HCT116 (cell line): ENCODE data around the gene ITSN1.

ENCODE experiments used
- CTCF ChIP-seq, 3 experiments: fragments of 200-600 bp in 1 of 3; sonication (generic) in 1 of 3; IDR thresholded peaks in 2 of 3; conservative IDR thresholded peaks in 1 of 3; 2 replicates each; pipeline ENCODE4 v1.5.1; 2012 to 2017; ENCODE audit warnings: low read depth in 2 of 3, low read length in 2 of 3, antibody characterized with exemption in 1 of 3, borderline replicate concordance in 1 of 3, control low read depth in 1 of 3, mild to moderate bottlenecking in 1 of 3, mixed read lengths in 1 of 3, mixed run types in 1 of 3, moderate library complexity in 1 of 3; ENCODE audit not compliant: insufficient read depth in 1 of 3
- MAX ChIP-seq: IDR thresholded peaks from 2 replicates; pipeline ENCODE4 v1.6.1; 2012
- REST ChIP-seq: IDR thresholded peaks from 2 replicates; pipeline ENCODE4 v1.6.1; 2012; ENCODE audit warnings: low read depth
- SIN3A ChIP-seq: IDR thresholded peaks from 2 replicates; pipeline ENCODE4 v1.6.1; 2012; ENCODE audit warnings: low read depth
- YY1 ChIP-seq: IDR thresholded peaks from 2 replicates; pipeline ENCODE4 v1.6.1; 2011; ENCODE audit warnings: low read length, low read depth, moderate library complexity, mild to moderate bottlenecking; ENCODE audit not compliant: insufficient replicate concordance; ENCODE audit errors: extremely low read depth
- ZBTB33 ChIP-seq: IDR thresholded peaks from 2 replicates; pipeline ENCODE4 v1.6.1; 2011; ENCODE audit warnings: mild to moderate bottlenecking, low read length, moderate library complexity; ENCODE audit not compliant: insufficient replicate concordance; ENCODE audit errors: extremely low read depth

- TF ChIP-seq REST (no peak), ZBTB33 (no peak), SIN3A (no peak), CTCF (IDR thresholded peaks at IDR 0.05 in 2 of 3, conservative IDR thresholded peaks at IDR 0.05 in 1 of 3; ENCODE audit: borderline replicate concordance in 1 of 3, insufficient read depth in 1 of 3, low read depth in 2 of 3, low read length in 2 of 3) (no peak), MAX (no peak), YY1 (no peak)
Measured at GRCh38 chr21:33924766-33925100, 282.4 kb downstream of the ITSN1 start.
